HG03520 (cell line): Measurements from ENCODE around the gene PAIP2.
"Not testable (repeated sequence)": the region's sequence is repeated elsewhere in the genome, so short reads cannot be mapped to it uniquely, and the experiment has no call there.

ENCODE experiments used
- ATAC-seq: cut with Tn5 transposase; IDR thresholded peaks from one replicate; pipeline ENCODE4 v1.9.1; 2021; ENCODE audit warnings: mild to moderate bottlenecking, moderate library complexity; ENCODE audit not compliant: unreplicated experiment

The PAIP2 gene

DNA sequence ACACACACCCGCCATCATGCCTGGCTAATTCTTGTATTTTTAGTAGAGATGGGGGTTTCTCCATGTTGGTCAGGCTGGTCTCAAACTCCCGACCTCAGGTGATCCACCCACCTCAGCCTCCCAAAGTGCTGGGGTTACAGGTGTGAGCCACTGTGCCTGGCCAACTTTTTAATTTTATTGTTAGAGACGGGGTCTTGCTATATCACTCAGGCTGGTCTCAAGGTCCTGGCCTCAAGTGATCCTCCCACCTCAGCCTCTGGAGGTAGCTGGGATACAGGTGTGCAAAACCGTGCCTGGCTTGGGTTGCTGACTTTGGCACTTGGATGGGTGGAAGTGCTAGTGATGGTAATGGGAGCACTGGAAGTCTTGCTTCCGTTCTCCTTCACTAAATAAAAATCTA is 67.5 kb downstream of the PAIP2 start:
- not testable (repeated sequence) for ATAC-seq

DNA sequence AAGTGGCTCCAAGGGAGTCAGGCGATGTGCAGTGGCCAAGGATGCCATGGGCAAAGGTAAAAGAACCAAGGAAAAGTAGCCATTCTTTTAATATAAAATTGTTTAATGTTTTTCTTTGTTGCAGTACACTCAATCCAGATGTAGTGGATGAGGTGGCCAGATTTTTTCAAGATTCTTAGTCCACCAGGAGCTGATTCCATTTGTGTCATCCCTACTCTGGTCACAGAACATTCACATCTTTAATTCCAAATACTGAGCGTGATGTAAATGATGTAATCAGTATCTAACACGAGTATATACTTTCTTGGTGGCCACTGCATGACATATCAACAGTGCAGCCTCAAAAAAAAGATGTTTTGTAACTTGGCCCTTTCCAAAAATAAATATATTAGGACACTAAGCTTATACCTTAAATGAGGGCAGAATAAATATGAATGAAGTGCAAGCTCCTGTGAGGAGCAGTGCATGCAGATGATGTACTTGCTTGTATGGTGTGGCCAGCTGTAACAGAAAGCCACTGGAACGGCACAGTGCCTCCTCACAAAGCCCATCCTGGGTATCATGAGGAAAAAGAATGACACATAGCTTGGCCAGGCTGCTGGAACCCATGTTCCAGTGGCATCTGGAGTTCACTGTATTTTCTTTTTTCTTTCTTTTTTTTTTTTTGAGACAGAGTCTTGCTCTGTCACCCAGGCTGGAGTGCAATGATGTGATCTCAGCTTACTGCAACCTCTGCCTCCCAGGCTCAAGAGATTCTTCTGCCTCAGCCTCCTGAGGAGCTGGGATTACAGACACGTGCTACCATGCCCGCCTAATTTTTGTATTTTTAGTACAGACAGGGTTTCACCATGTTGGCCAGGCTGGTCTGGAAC is 68.7 kb downstream of the PAIP2 start:
- no peak for ATAC-seq

DNA sequence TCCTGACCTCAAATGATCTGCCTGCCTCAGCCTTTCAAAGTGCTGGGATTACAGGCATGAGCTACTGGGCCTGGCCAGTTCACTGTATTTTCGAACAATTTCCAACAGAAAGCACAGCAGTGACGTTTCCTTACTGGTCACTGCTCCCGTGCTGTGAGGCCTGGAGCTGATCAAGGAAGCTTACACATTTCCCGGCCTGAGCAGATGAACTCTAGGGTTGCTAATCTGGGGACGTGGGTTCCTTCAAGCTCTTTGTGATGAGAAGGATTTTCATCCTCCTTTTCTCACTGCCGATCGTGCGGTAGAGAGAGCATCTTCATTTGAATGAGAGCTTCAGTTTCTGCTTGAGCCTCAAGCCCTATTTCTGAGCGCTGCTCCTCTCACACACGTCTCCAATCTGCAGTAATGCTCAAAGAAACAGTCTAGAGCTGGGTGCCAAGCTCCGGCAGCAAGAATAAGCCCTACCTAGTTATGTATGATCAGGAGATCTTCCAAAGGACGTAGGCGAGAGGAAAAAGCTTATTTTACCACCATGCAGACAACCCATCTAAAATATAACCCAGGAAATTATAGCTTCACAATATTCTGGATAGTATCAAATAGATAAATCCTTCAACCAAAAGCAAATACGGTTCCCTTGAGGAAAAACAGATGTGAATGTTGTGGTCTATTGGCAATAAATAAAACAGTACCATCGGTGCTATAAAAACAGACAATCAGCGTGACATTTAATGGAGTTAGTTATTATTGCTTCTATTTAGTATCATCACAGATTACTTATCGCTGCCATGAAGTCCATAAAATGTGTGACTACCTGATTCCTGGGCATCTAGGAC is 69.6 kb downstream of the PAIP2 start:
- no peak for ATAC-seq

DNA sequence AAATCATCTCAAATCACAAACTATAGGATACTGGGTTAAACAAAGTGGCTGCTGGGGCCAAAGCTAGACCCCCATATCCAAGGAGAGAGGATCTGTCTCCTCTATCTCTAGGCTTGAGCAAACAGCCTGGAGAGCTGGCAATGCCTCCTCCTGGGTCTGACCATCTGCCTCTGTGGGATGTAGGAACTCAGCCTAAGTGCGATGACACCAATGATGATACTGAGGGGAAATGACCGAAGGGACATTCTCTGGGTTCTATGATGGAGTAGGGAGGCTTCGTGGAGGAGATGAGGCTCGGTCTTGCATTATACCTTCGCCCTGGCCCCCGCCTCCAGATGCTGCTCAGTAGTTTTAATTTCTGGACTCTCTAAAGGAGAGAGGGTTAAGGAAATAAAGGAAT is 71.5 kb downstream of the PAIP2 start:
- no peak for ATAC-seq

DNA sequence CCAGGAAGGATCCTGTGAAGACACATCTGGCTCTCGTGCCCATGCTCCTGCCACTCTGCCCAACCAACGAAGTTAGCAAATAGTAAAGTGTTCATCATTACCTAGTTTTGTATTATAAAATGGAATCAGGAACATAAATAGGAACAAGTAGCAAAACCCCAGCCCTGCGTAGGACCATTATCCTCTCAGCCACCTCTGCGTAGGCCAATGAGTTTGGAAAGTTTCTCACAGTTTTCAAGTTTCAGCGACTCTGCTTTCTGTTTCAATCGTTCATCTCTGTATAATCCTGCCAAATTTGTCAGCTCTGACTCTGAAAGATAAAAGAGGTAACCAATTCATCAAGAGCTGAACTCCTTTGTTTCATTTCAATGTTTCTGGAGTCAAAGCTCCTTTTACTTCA is 72.3 kb downstream of the PAIP2 start:
- no peak for ATAC-seq

DNA sequence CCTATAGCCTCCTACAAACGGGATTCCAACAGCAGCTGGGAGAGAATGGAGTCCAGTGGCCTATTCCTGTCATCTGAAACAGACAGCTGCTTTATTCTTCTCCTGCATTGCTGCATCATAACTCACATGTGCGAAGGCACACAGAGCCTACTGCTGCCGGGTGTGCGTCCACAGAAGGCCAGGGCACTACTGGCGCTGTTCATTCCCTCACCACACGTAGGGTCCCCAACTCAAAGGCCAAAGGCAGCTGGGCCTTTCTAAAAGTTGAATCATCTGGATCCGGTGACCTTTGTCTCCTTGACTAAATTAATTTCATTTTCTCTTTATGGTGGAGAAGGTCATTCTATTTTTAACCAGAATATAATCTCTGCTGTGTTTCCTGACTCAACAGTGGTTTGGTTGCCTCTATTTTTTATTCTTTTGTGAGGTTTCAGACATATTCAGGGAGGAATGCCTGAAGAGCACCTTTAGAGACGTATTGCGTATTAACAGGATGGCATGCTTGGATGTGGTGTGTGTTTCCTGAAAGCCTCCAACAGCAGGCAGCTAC is 73.0 kb downstream of the PAIP2 start:
- no peak for ATAC-seq

DNA sequence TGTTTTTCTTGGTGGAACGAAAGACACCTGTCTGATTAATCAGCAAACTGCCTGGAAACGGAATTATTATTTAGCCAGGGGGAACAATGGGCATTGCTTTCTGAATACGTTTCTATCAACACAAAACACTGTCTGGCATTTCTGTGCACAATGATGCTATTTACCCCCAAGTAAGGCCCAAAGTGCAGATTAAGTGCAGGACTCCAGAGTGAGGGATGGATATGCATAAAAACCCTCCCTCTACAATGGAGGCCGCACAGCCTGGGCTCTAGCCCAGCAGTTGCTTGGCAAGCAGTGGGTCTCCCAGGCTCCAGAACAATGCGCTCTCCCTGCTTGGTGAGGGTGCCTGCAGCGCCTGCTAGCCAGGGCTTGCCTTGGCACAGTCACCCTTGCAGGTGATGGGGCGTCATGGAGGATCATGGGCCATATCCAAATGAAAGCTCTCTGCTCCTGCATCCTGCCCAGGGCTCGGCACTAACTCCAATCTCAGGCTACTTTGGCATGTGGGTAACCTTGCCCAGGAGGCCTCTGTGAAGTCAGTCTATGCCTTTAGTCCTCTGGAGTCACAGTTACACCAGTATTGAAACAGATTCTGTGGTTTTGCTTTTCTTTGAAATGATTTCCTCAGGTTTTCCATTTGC is 73.7 kb downstream of the PAIP2 start:
- ATAC-seq = no peak

DNA sequence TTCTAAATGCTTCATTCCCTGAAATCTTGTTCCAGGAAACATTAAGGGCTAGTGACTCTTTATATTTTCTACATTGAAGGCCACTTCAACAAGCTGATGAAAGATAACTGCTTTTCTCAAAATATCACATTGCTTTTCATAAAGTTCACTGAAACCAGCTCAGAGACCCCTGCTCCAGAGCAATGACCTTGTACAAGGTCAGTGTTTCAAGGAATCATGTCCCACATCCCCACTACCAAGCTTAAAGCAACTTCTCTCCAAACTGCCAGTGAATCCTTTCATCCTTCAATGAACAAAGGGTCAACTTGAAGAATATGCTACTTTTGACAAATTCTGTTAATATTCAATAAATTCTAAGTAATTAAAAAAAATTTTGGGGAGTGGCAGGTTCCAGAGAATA is 74.2 kb downstream of the PAIP2 start:
- ATAC-seq = no peak

DNA sequence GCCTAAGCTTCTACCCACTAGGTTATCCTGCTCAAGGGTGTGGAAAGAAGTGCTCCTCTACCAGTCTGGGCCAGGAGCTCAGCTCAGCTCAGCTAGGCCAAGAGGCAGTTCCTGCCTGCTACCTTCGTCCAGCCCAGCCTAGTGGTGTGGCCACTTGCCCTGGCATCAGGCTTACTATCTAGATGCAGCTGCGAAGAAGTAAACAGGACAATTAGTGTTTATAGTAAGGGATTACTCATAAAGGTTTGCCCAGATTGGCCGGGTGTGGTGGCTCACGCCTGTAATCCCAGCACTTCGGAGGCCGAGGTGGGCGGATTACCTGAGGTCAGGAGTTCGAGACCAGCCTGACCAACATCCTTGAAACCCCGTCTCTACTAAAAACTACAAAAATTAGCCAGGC is 75.0 kb downstream of the PAIP2 start:
- no peak for ATAC-seq

DNA sequence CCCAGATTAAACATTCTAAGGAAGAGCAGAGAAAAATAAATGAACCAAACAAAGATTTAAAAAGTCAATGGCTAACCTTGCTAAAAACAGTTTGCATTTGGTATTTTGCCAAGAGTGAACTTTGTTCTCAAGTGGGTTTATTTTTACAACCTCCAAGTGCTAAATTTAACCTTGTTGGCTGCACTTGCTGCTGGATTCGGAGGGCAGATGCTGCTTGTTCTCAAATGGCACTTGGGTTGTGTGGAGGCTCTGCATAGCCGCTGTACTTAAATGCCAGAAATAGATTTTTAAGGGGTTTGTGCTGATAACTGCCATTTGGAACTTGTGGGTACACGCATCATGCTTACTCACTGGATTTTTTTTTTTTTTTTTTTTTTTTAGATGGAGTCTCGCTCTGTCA is 75.6 kb downstream of the PAIP2 start:
- ATAC-seq = no peak

DNA sequence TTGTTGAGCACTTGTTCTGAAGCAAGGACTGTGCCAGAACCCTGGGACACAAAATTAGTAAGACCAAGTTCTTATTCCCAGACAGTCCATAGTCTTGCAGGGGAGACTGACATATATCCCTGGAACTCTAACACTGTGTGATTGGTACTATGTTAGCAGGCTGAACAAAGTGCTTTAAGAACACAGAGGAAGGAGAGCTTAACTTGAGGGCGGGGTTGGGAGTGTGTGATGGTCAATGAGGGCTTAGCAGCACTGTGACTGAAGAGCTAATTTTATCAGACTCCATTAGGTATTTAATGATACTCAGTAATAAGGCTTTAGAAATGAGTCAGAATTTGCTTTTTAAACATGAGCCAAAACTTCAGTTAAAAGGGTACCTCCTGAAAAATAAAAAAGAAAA is 77.1 kb downstream of the PAIP2 start:
- no peak for ATAC-seq
